HG02588 (cell line): ENCODE results near the gene EMP1.
A peak's percentile ranks its signal among the peaks of the same experiment; 100 is the strongest.

Experiments
- ATAC-seq: cut with Tn5 transposase; IDR thresholded peaks from one replicate; pipeline ENCODE4 v1.9.1; 2021; ENCODE audit warnings: mild to moderate bottlenecking, moderate library complexity; ENCODE audit not compliant: unreplicated experiment

EMP1 gene

GRCh38 chr12:13219320-13219719, 22.8 kb downstream of the EMP1 start:
- no peak for ATAC-seq

- no peak for ATAC-seq
Measured at GRCh38 chr12:13220838-13221237, 24.3 kb downstream of the EMP1 start.

- no peak for ATAC-seq
Measured at GRCh38 chr12:13222076-13222475, 25.6 kb downstream of the EMP1 start.

- no peak for ATAC-seq
Measured at GRCh38 chr12:13223179-13223804, 26.8 kb downstream of the EMP1 start.

- ATAC-seq, result no peak
Measured at GRCh38 chr12:13223941-13224340, 27.4 kb downstream of the EMP1 start.

- no peak for ATAC-seq
Measured at GRCh38 chr12:13227191-13227590, 30.7 kb downstream of the EMP1 start.

- ATAC-seq, result no peak
Measured at GRCh38 chr12:13228579-13228978, 32.1 kb downstream of the EMP1 start.

- no peak for ATAC-seq
Measured at GRCh38 chr12:13229504-13229903, 33.0 kb downstream of the EMP1 start.

GRCh38 chr12:13230500-13230899, 34.0 kb downstream of the EMP1 start:
- ATAC-seq, result no peak

GRCh38 chr12:13233830-13234641, 37.5 kb downstream of the EMP1 start:
- peak; percentile 57 for ATAC-seq

- no peak for ATAC-seq
Measured at GRCh38 chr12:13238204-13238603, 41.7 kb downstream of the EMP1 start.

- ATAC-seq, result no peak
Measured at GRCh38 chr12:13241833-13242488, 45.4 kb downstream of the EMP1 start.

- ATAC-seq, result no peak
Measured at GRCh38 chr12:13242936-13243335, 46.4 kb downstream of the EMP1 start.

- no peak for ATAC-seq
Measured at GRCh38 chr12:13243516-13244070, 47.1 kb downstream of the EMP1 start.

- no peak for ATAC-seq
Measured at GRCh38 chr12:13247596-13247995, 51.1 kb downstream of the EMP1 start.

GRCh38 chr12:13248964-13249363, 52.4 kb downstream of the EMP1 start:
- ATAC-seq, result no peak

- no peak for ATAC-seq
Measured at GRCh38 chr12:13250416-13250815, 53.9 kb downstream of the EMP1 start.

GRCh38 chr12:13251521-13251920, 55.0 kb downstream of the EMP1 start:
- ATAC-seq, result no peak

- ATAC-seq, result no peak
Measured at GRCh38 chr12:13252024-13252423, 55.5 kb downstream of the EMP1 start.

- ATAC-seq, result no peak
Measured at GRCh38 chr12:13252616-13253015, 56.1 kb downstream of the EMP1 start.

GRCh38 chr12:13253966-13254760, 57.6 kb downstream of the EMP1 start:
- ATAC-seq, result no peak
